A549 (cell line): ENCODE results near the gene SLC6A19. TPM values are rescaled to one million over a fixed set of nuclear protein-coding genes. Genes with fewer than 3 reads are reported as not detected.

Experiments
- ATAC-seq, 2 experiments: fragments of 200-7000 bp in 1 of 2; fragments of >200 bp in 1 of 2; cut with Nextera tagmentation in 1 of 2; cut with Tn5 transposase in 1 of 2; 3 replicates each; pipeline versions ENCODE4 v1.8.0 to v1.9.1; 2018 to 2020; ENCODE audit warnings: mild to moderate bottlenecking in 1 of 2, moderate library complexity in 1 of 2
- CTCF ChIA-PET: fragments of 300-600 bp; sonication (Branson Sonifier 250); formaldehyde crosslinking; extraction: SDS; loops from one replicate; lab custom pipeline; 2021; ENCODE audit warnings: antibody characterized with exemption, inconsistent platforms; lab: Yijun Ruan, JAX
- POLR2A ChIA-PET: fragments of 350-600 bp; formaldehyde crosslinking; extraction: SDS; loops from one replicate; lab custom pipeline; 2021; ENCODE audit warnings: antibody characterized with exemption, inconsistent platforms; lab: Yijun Ruan, JAX
- DNase-seq, 2 experiments: peaks; one replicate each; pipeline versions ENCODE4 v3.0.0 to v3.0.0-alpha.2; 2011 to 2016; ENCODE audit warnings: low read depth in 1 of 2, low spot score in 1 of 2
- FAIRE-seq: peaks from 2 replicates; lab custom pipeline; 2011; peaks lifted over from hg19 to GRCh38; lab: Jason Lieb, UNC
- H3K27ac ChIP-seq, 2 experiments: fragments of >200 bp; sonication (Bioruptor Twin); formaldehyde crosslinking; 3 replicates each; pipeline ENCODE4 v1.5.1; 2016 to 2017
- H3K4me1 ChIP-seq: fragments of >200 bp; sonication (Bioruptor Twin); formaldehyde crosslinking; 3 replicates; pipeline ENCODE4 v1.6.1; 2016
- H3K4me2 ChIP-seq: fragments of >200 bp; sonication (Bioruptor Twin); formaldehyde crosslinking; 3 replicates; pipeline ENCODE4 v1.6.1; 2016
- H3K4me3 ChIP-seq: fragments of >200 bp; sonication (Bioruptor Twin); formaldehyde crosslinking; 3 replicates; pipeline ENCODE4 v1.5.1; 2016
- H3K9me3 ChIP-seq: fragments of >200 bp; sonication (Bioruptor Twin); formaldehyde crosslinking; 3 replicates; pipeline ENCODE4 v1.6.1; 2016
- BCL3 ChIP-seq: fragments of >200 bp; sonication (Bioruptor Twin); formaldehyde crosslinking; IDR thresholded peaks from 3 replicates; pipeline ENCODE4 v1.6.1; 2016
- CEBPB ChIP-seq, 2 experiments: fragments of >200 bp in 1 of 2; sonication (Bioruptor Twin) in 1 of 2; formaldehyde crosslinking in 1 of 2; IDR thresholded peaks; 2 replicates each; pipeline ENCODE4 v1.6.1; 2012 to 2016
- CHD2 ChIP-seq: fragments of 150-350 bp; IDR thresholded peaks from 2 replicates; pipeline ENCODE4 v1.6.1; 2014; ENCODE audit warnings: low read length; ENCODE audit not compliant: partially characterized antibody
- CHD4 ChIP-seq: fragments of 200-600 bp; sonication (generic); IDR thresholded peaks from 2 replicates; pipeline ENCODE4 v1.6.1; 2016; ENCODE audit warnings: antibody characterized with exemption, mild to moderate bottlenecking, borderline replicate concordance
- CTCF ChIP-seq: fragments of >200 bp; sonication (Bioruptor Twin); formaldehyde crosslinking; IDR thresholded peaks from 3 replicates; pipeline ENCODE4 v1.5.1; 2016
- E2F6 ChIP-seq: IDR thresholded peaks from 2 replicates; pipeline ENCODE4 v1.6.1; 2012; ENCODE audit warnings: low read depth, borderline replicate concordance
- EHF ChIP-seq: fragments of 250-450 bp; sonication (Bioruptor Pico); IDR thresholded peaks from 2 replicates; pipeline ENCODE4 v1.5.0; 2020; ENCODE audit warnings: mild to moderate bottlenecking
- EHMT2 ChIP-seq: fragments of 200-600 bp; sonication (generic); IDR thresholded peaks from 2 replicates; pipeline ENCODE4 v1.6.1; 2016; ENCODE audit warnings: antibody characterized with exemption, low read depth, mild to moderate bottlenecking, moderate library complexity
- FOSL2 ChIP-seq, 2 experiments: fragments of 450-650 bp in 1 of 2; fragments of >200 bp in 1 of 2; sonication (Bioruptor Twin) in 1 of 2; formaldehyde crosslinking; IDR thresholded peaks; 2 replicates each; pipeline versions ENCODE4 v1.5.0 to v1.6.1; 2016 to 2020; ENCODE audit warnings: mild to moderate bottlenecking in 1 of 2, moderate library complexity in 1 of 2
- FOXS1 ChIP-seq: fragments of 250-450 bp; sonication (Bioruptor Pico); IDR thresholded peaks from 2 replicates; pipeline ENCODE4 v1.5.0; 2020; ENCODE audit warnings: mild to moderate bottlenecking, moderate library complexity
- HOXA7 ChIP-seq: fragments of 250-450 bp; sonication (Bioruptor Pico); IDR thresholded peaks from 2 replicates; pipeline ENCODE4 v1.5.0; 2020; ENCODE audit warnings: mild to moderate bottlenecking, moderate library complexity
- HOXB13 ChIP-seq: fragments of 250-450 bp; sonication (Bioruptor Pico); IDR thresholded peaks from 2 replicates; pipeline ENCODE4 v1.5.0; 2020; ENCODE audit warnings: low read depth, mild to moderate bottlenecking, moderate library complexity
- JUN ChIP-seq, 2 experiments: fragments of >200 bp; sonication (Bioruptor Twin); formaldehyde crosslinking; IDR thresholded peaks; 2 replicates in 1 of 2; 3 replicates in 1 of 2; pipeline ENCODE4 v1.6.1; 2016 to 2017
- MAX ChIP-seq: IDR thresholded peaks from 2 replicates; pipeline ENCODE4 v1.6.1; 2012
- MYC ChIP-seq: IDR thresholded peaks from 2 replicates; pipeline ENCODE4 v1.6.1; 2012; ENCODE audit warnings: mild to moderate bottlenecking, inconsistent platforms, low read length, improper control_type of control experiment, borderline replicate concordance
- NFE2L2 ChIP-seq: fragments of 150-350 bp; conservative IDR thresholded peaks from 2 replicates; pipeline ENCODE4 v1.6.1; 2014; ENCODE audit warnings: low read length
- NPAS2 ChIP-seq: fragments of 250-450 bp; sonication (Bioruptor Pico); IDR thresholded peaks from 2 replicates; pipeline ENCODE4 v1.8.0; 2022; ENCODE audit warnings: mild to moderate bottlenecking, moderate library complexity, borderline replicate concordance
- RAD21 ChIP-seq, 2 experiments: fragments of >200 bp in 1 of 2; sonication (Bioruptor Twin) in 1 of 2; formaldehyde crosslinking in 1 of 2; IDR thresholded peaks in 1 of 2; conservative IDR thresholded peaks in 1 of 2; 2 replicates in 1 of 2; 3 replicates in 1 of 2; pipeline ENCODE4 v1.6.1; 2012 to 2018; ENCODE audit warnings: inconsistent platforms in 1 of 2
- RCOR1 ChIP-seq: fragments of 150-350 bp; IDR thresholded peaks from 2 replicates; pipeline ENCODE4 v1.6.1; 2014; ENCODE audit warnings: antibody characterized with exemption, low read length, low read depth
- REST ChIP-seq: fragments of 200-600 bp; sonication (generic); IDR thresholded peaks from 2 replicates; pipeline ENCODE4 v1.6.1; 2016; ENCODE audit warnings: antibody characterized with exemption, mild to moderate bottlenecking, moderate library complexity
- SMC3 ChIP-seq: fragments of >200 bp; sonication (Bioruptor Twin); formaldehyde crosslinking; IDR thresholded peaks from 3 replicates; pipeline ENCODE4 v1.6.1; 2018; ENCODE audit warnings: inconsistent platforms
- WGBS: methylation state at CpG from one replicate; pipeline ENCODE4 v1.1.6; 2017; ENCODE audit errors: missing lambda C conversion rate; 5-methylcytosine and 5-hydroxymethylcytosine counted together
- polyA plus RNA-seq, 4 experiments: library from polyadenylated mRNA; depleted of rRNA in 3 of 4; stranded (reverse); fragments of >200 nt; fragmentation: RNase III in 1 of 4; extraction: RNeasy Plus Mini Kit Qiagen cat#74134 plus additional on column Dnase treatment in 1 of 4; gene quantifications; 2 replicates in 3 of 4; 3 replicates in 1 of 4; pipeline ENCODE4 v1.2.3, GENCODE V29; 2011 to 2017
- TF ChIP-seq, protein P1 (sequence below): fragments of >200 bp; sonication (Bioruptor Twin); formaldehyde crosslinking; IDR thresholded peaks from 2 replicates; pipeline ENCODE4 v1.6.1; 2016

The SLC6A19 gene
- polyA plus RNA-seq, 2 of the 4 experiments (the other 2 are of a cell fraction) = 0.01 TPM; not detected in 1

GRCh38 chr5:1173485-1174070 lies 27.8 kb upstream of the SLC6A19 start:
- ChIA-PET CTCF (interaction anchor here (0.7 to 4.5 kb wide), 65 partner anchors 8 to 507 kb away, joined by 3 to 91 read pairs (median 5); partner anchors contain the start of genes CLPTM1L and SLC6A19), POLR2A (interaction anchor here (1.2 kb wide), 1 partner anchor 250 kb away, joined by 4 read pairs; no protein-coding TSS in a partner anchor)
- no peaks in the 10 kb centered on the region for H3K9me3 ChIP-seq
- no peak for DNase-seq
- H3K4me1 ChIP-seq = peaks cover 5% of the 10 kb centered on the region
- H3K4me2 ChIP-seq = peak overlapping the region; percentile 96
- 82% methylated on average over 16 of the region's 21 CpGs for WGBS
- H3K4me3 ChIP-seq = no peak overlapping the region; the same call in 2 of the 3 replicates
- ATAC-seq = no peak
- TF ChIP-seq CHD2 (no peak), NFE2L2 (no peak), JUN (IDR thresholded peaks at IDR 0.05) (no peak), HOXA7 (CRISPR knock-in tag) (no peak), FOXS1 (CRISPR knock-in tag) (no peak), EHF (CRISPR knock-in tag) (no peak), NPAS2 (no peak), RCOR1 (no peak), SMC3 (no peak), HOXB13 (no peak), CTCF (no peak), BCL3 (no peak), CEBPB (IDR thresholded peaks at IDR 0.05) (no peak), MYC (no peak)
- TF ChIP-seq, protein P1, sequence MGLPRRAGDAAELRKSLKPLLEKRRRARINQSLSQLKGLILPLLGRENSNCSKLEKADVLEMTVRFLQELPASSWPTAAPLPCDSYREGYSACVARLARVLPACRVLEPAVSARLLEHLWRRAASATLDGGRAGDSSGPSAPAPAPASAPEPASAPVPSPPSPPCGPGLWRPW = no peak
- FAIRE-seq = no peak
- peak overlapping the region; percentile 73 to 74 for H3K27ac ChIP-seq

DNA sequence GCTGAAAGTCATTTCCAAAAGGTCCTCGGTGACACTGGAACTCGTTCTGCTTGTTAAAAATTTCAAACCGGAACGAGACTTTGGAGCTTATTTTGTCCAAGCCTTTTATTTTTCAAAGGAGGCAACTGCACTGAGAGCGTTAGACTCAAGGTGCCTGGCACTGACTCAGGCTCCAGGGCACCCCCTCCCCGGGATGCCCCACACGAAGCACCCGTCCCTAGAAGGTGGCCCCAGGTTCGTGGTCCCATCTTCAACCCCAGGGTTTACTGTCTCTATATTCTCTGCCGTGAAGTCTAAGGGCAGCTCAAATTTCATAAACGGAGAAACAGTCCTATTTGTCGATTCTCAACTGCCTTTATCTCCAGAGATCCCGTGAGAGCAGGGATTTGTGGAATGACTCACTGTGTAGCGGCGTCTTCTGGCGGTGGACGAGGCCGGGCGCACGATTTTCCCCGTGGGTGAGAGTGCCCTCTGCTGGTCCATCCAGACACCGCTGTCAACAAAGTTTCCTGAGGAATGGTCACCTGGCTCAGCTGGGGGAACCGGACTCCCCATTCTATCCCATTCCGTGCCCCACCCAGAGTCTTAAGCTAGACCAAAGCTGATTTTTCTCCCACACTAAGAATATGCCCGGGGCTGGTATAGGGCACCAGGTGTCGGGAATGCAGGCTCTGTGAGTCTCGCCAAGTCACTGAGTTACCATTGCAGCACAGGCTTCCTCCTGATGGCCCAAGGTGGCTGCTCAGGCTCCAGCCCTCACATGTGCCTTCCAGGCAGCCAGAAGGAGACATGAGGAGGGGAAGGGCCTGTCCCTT lies 27.1 kb upstream of the SLC6A19 start:
- POLR2A ChIA-PET = interaction anchor here (1.2 kb wide), 1 partner anchor 251 kb away, joined by 4 read pairs; no protein-coding TSS in a partner anchor

More for the DNA sequence above, 27.1 kb upstream of the SLC6A19 start:
- peak overlapping the region; percentile 33; the same call in 2 of the 3 replicates for H3K4me3 ChIP-seq
- DNase-seq = peak; percentile 79 to 87
- peak overlapping the region; percentile 96 for H3K4me2 ChIP-seq
- H3K27ac ChIP-seq = peak overlapping the region; percentile 73 to 74
- H3K9me3 ChIP-seq = no peaks in the 10 kb centered on the region
- 13% methylated on average over 26 of the region's 27 CpGs for WGBS
- ATAC-seq = peak; percentile 83 to 91
- peaks cover 5% of the 10 kb centered on the region for H3K4me1 ChIP-seq
- FAIRE-seq = peak; percentile 91
- CTCF ChIA-PET = interaction anchor here (0.7 to 4.5 kb wide), 76 partner anchors 9 to 508 kb away, joined by 3 to 91 read pairs (median 5); partner anchors contain the start of genes CLPTM1L and SLC6A19
- peak; percentile 81 for TF ChIP-seq CTCF
- no peak for TF ChIP-seq CHD4
- TF ChIP-seq REST = peak; percentile 81
- peak; percentile 88 for TF ChIP-seq CHD2
- peak; percentile 31; the same call in 1 of the 2 replicates for TF ChIP-seq FOSL2 (IDR thresholded peaks at IDR 0.05)
- peak; percentile 89 for TF ChIP-seq FOSL2 (CRISPR knock-in tag; IDR thresholded peaks at IDR 0.05)
- no peak for TF ChIP-seq EHMT2
- peak; percentile 65 for TF ChIP-seq SMC3
- TF ChIP-seq E2F6 = peak; percentile 44; the same call in 1 of the 2 replicates
- TF ChIP-seq MAX = peak; percentile 65
- no peak for TF ChIP-seq HOXA7 (CRISPR knock-in tag)
- peak; percentile 72 to 73 for TF ChIP-seq RAD21 (conservative IDR thresholded peaks at IDR 0.05 in 1 of 2, IDR thresholded peaks at IDR 0.05 in 1 of 2)
